Mesenchymal stem cell (in vitro differentiated cells and primary cell): Measurements from ENCODE around the gene ACTMAP.

Experiments used
- DNase-seq: peaks from one replicate; pipeline ENCODE4 v3.0.0-alpha.2; 2013
- H2AFZ ChIP-seq: one replicate; pipeline ENCODE4 v1.6.1; 2013; ENCODE audit warnings: low read depth, mild to moderate bottlenecking, control low read depth, inconsistent platforms, low read length, moderate library complexity
- H2AK5ac ChIP-seq: 2 replicates; pipeline ENCODE4 v1.6.1; 2013; ENCODE audit warnings: low read length, moderate library complexity, mild to moderate bottlenecking, inconsistent platforms; ENCODE audit not compliant: severe bottlenecking
- H2BK120ac ChIP-seq: one replicate; pipeline ENCODE4 v1.6.1; 2013; ENCODE audit warnings: low read depth, mild to moderate bottlenecking, inconsistent platforms, low read length, moderate library complexity
- H2BK12ac ChIP-seq, 2 experiments: one replicate each; pipeline ENCODE4 v1.6.1; 2013; ENCODE audit warnings: inconsistent platforms in 2 of 2, low read length in 2 of 2, mild to moderate bottlenecking in 2 of 2, moderate library complexity in 2 of 2, control low read depth in 1 of 2
- H2BK15ac ChIP-seq: one replicate; pipeline ENCODE4 v1.6.1; 2013; ENCODE audit warnings: mild to moderate bottlenecking, low read depth, inconsistent platforms; ENCODE audit not compliant: poor library complexity, severe bottlenecking
- H2BK5ac ChIP-seq: 2 replicates; pipeline ENCODE4 v1.6.1; 2013; ENCODE audit warnings: low read depth, mild to moderate bottlenecking, low read length, control low read depth, inconsistent platforms; ENCODE audit not compliant: poor library complexity, severe bottlenecking
- H3K14ac ChIP-seq, 2 experiments: one replicate each; pipeline ENCODE4 v1.6.1; 2013; ENCODE audit warnings: inconsistent platforms in 2 of 2, low read length in 2 of 2, control low read depth in 1 of 2, mild to moderate bottlenecking in 1 of 2, moderate library complexity in 1 of 2
- H3K18ac ChIP-seq, 2 experiments: one replicate each; pipeline ENCODE4 v1.6.1; 2013; ENCODE audit warnings: inconsistent platforms in 2 of 2, low read length in 2 of 2, control low read depth in 1 of 2, low read depth in 1 of 2, mild to moderate bottlenecking in 1 of 2
- H3K23ac ChIP-seq, 2 experiments: one replicate each; pipeline ENCODE4 v1.6.1; 2013; ENCODE audit warnings: inconsistent platforms in 2 of 2, low read length in 2 of 2, mild to moderate bottlenecking in 2 of 2, moderate library complexity in 2 of 2, control low read depth in 1 of 2
- H3K27ac ChIP-seq: 2 replicates; pipeline ENCODE4 v1.5.1; 2013; ENCODE audit warnings: mild to moderate bottlenecking, moderate library complexity, low read length, control low read depth, inconsistent platforms; ENCODE audit not compliant: poor library complexity, severe bottlenecking
- H3K27me3 ChIP-seq, 2 experiments: 2 replicates each; pipeline versions ENCODE4 v1.6.1 to v1.7.0; 2013; ENCODE audit warnings: low read length in 2 of 2, mild to moderate bottlenecking in 2 of 2, moderate library complexity in 2 of 2, control low read depth in 1 of 2, inconsistent platforms in 1 of 2; ENCODE audit not compliant: control insufficient read depth in 1 of 2, insufficient read depth in 1 of 2
- H3K36me3 ChIP-seq, 2 experiments: 2 replicates each; pipeline versions ENCODE4 v1.6.1 to v1.7.0; 2013; ENCODE audit warnings: low read length in 2 of 2, control low read depth in 1 of 2, inconsistent platforms in 1 of 2, low read depth in 1 of 2, mild to moderate bottlenecking in 1 of 2; ENCODE audit not compliant: insufficient read depth in 2 of 2, control insufficient read depth in 1 of 2
- H3K4ac ChIP-seq, 2 experiments: one replicate each; pipeline ENCODE4 v1.6.1; 2013; ENCODE audit warnings: inconsistent platforms in 2 of 2, low read length in 2 of 2, mild to moderate bottlenecking in 2 of 2, moderate library complexity in 2 of 2, control low read depth in 1 of 2, low read depth in 1 of 2
- H3K4me1 ChIP-seq: 2 replicates; pipeline ENCODE4 v1.6.1; 2013; ENCODE audit warnings: low read depth, low read length, control low read depth; ENCODE audit not compliant: control insufficient read depth, insufficient read depth
- H3K4me2 ChIP-seq: 2 replicates; pipeline ENCODE4 v1.6.1; 2013; ENCODE audit warnings: low read length, mild to moderate bottlenecking, inconsistent platforms; ENCODE audit not compliant: poor library complexity, severe bottlenecking
- H3K4me3 ChIP-seq, 2 experiments: 2 replicates each; pipeline versions ENCODE4 v1.5.1 to v1.7.0; 2013; ENCODE audit warnings: low read length in 2 of 2, mild to moderate bottlenecking in 2 of 2, control low read depth in 1 of 2, low read depth in 1 of 2; ENCODE audit not compliant: insufficient read depth in 1 of 2
- H3K79me1 ChIP-seq: replicated peaks from 2 replicates; pipeline ENCODE4 v1.6.1; 2013; ENCODE audit warnings: mild to moderate bottlenecking, control low read depth, low read length, inconsistent platforms; ENCODE audit not compliant: poor library complexity, severe bottlenecking
- H3K9ac ChIP-seq: 2 replicates; pipeline ENCODE4 v1.7.0; 2013; ENCODE audit warnings: mild to moderate bottlenecking, low read length, moderate library complexity
- H3K9me3 ChIP-seq: 2 replicates; pipeline ENCODE4 v1.7.0; 2013; ENCODE audit warnings: mild to moderate bottlenecking, low read length; ENCODE audit not compliant: control insufficient read depth
- H4K8ac ChIP-seq: one replicate; pipeline ENCODE4 v1.6.1; 2013; ENCODE audit warnings: inconsistent platforms, mild to moderate bottlenecking, low read length, moderate library complexity
- H4K91ac ChIP-seq: one replicate; pipeline ENCODE4 v1.6.1; 2013; ENCODE audit warnings: mild to moderate bottlenecking, low read length, inconsistent platforms
- WGBS: methylation state at CpG from one replicate; pipeline ENCODE4 v1.1.7; 2013; ENCODE audit warnings: mixed read lengths; 5-methylcytosine and 5-hydroxymethylcytosine counted together

Gene ACTMAP

GRCh38 chr19:40714441-40715299 lies 35.6 kb downstream of the ACTMAP start:
- DNase-seq, result peak; percentile 95
- peak overlapping the region; percentile 96 for H2BK120ac ChIP-seq
- H2AK5ac ChIP-seq, result peak overlapping the region; percentile 21
- peaks cover 17 to 22% of the 10 kb centered on the region in 2 experiments for H3K36me3 ChIP-seq
- peak overlapping the region; percentile 86 for H3K9ac ChIP-seq
- peak overlapping the region; percentile 54 to 98 for H3K4me3 ChIP-seq
- peak overlapping the region in 1 of 2 experiments; percentile 44 for H3K14ac ChIP-seq
- no peaks in the 10 kb centered on the region for H3K27me3 ChIP-seq
- H2AFZ ChIP-seq, result peak overlapping the region; percentile 15
- peak overlapping the region; percentile 97 for H2BK15ac ChIP-seq
- H3K18ac ChIP-seq, result peak overlapping the region; percentile 94 to 100
- H3K23ac ChIP-seq, result peak overlapping the region in 1 of 2 experiments; percentile 90
- WGBS, result 8% methylated on average over 31 of the region's 31 CpGs
- H4K91ac ChIP-seq, result peak overlapping the region; percentile 98
- H3K79me1 ChIP-seq, result peaks cover 15% of the 10 kb centered on the region
- peak overlapping the region; percentile 85 for H3K4me2 ChIP-seq
- peak overlapping the region; percentile 90 for H2BK5ac ChIP-seq
- H3K4ac ChIP-seq, result peak overlapping the region; percentile 89 to 98
- H3K4me1 ChIP-seq, result peaks cover 20% of the 10 kb centered on the region
- H3K9me3 ChIP-seq, result no peaks in the 10 kb centered on the region
- H3K27ac ChIP-seq, result peak overlapping the region; percentile 95
- peak overlapping the region; percentile 92 for H4K8ac ChIP-seq
- peak overlapping the region; percentile 83 to 99 for H2BK12ac ChIP-seq

GRCh38 chr19:40713939-40714338 lies 36.3 kb downstream of the ACTMAP start:
- H4K91ac ChIP-seq, result peak overlapping the region; percentile 48
- H2AFZ ChIP-seq, result no peak overlapping the region
- H3K27ac ChIP-seq, result peak overlapping the region; percentile 81
- peak overlapping the region; percentile 97 for H2BK15ac ChIP-seq
- H3K79me1 ChIP-seq, result peaks cover 15% of the 10 kb centered on the region
- WGBS, result 90% methylated on average over 2 of the region's 11 CpGs
- H3K4me3 ChIP-seq, result peak overlapping the region in 1 of 2 experiments; percentile 98
- H3K4me1 ChIP-seq, result peaks cover 17% of the 10 kb centered on the region
- peak overlapping the region; percentile 96 for H2BK120ac ChIP-seq
- H3K14ac ChIP-seq, result peak overlapping the region in 1 of 2 experiments; percentile 50
- H3K4ac ChIP-seq, result peak overlapping the region; percentile 89
- H3K4me2 ChIP-seq, result peak overlapping the region; percentile 80
- DNase-seq, result no peak
- H3K9ac ChIP-seq, result no peak overlapping the region
- H2BK5ac ChIP-seq, result no peak overlapping the region
- peak overlapping the region; percentile 21 for H2AK5ac ChIP-seq
- peak overlapping the region; percentile 92 for H4K8ac ChIP-seq
- peak overlapping the region; percentile 81 to 94 for H3K18ac ChIP-seq
- H3K23ac ChIP-seq, result no peak overlapping the region
- H3K27me3 ChIP-seq, result no peaks in the 10 kb centered on the region
- H2BK12ac ChIP-seq, result peak overlapping the region; percentile 82
- no peaks in the 10 kb centered on the region for H3K9me3 ChIP-seq
- peaks cover 17 to 30% of the 10 kb centered on the region in 2 experiments for H3K36me3 ChIP-seq

- Histone ChIP-seq H2BK120ac (no peak overlapping the region), H3K4me3 (no peak overlapping the region), H3K27ac (no peak overlapping the region), H3K27me3 (no peaks in the 10 kb centered on the region), H3K36me3 (peaks cover 36 to 52% of the 10 kb centered on the region in 2 experiments), H4K8ac (no peak overlapping the region), H3K18ac (no peak overlapping the region), H2BK5ac (no peak overlapping the region), H3K4me1 (peaks cover 8% of the 10 kb centered on the region), H3K79me1 (peaks cover 24% of the 10 kb centered on the region), H3K23ac (no peak overlapping the region), H2BK15ac (no peak overlapping the region), H2BK12ac (no peak overlapping the region), H2AK5ac (no peak overlapping the region), H4K91ac (no peak overlapping the region), H3K4me2 (no peak overlapping the region), H3K14ac (no peak overlapping the region), H3K4ac (no peak overlapping the region), H3K9me3 (no peaks in the 10 kb centered on the region), H2AFZ (no peak overlapping the region), H3K9ac (no peak overlapping the region)
- 93% methylated on average over 5 of the region's 5 CpGs for WGBS
- no peak for DNase-seq
These were observed 40.5 kb downstream of the ACTMAP start for GRCh38 chr19:40709817-40710216.

- peaks cover 1% of the 10 kb centered on the region for H3K4me1 ChIP-seq
- no peak overlapping the region for H3K4me2 ChIP-seq
- DNase-seq, result no peak
- H3K27ac ChIP-seq, result no peak overlapping the region
- H2BK5ac ChIP-seq, result no peak overlapping the region
- no peak overlapping the region for H2BK120ac ChIP-seq
- H3K9me3 ChIP-seq, result no peaks in the 10 kb centered on the region
- peaks cover 50 to 71% of the 10 kb centered on the region in 2 experiments for H3K36me3 ChIP-seq
- no peak overlapping the region for H4K91ac ChIP-seq
- H3K4ac ChIP-seq, result no peak overlapping the region
- H3K23ac ChIP-seq, result no peak overlapping the region
- no peak overlapping the region for H3K4me3 ChIP-seq
- H3K79me1 ChIP-seq, result peaks cover 19% of the 10 kb centered on the region
- no peak overlapping the region for H3K9ac ChIP-seq
- H4K8ac ChIP-seq, result no peak overlapping the region
- H2AFZ ChIP-seq, result no peak overlapping the region
- H3K18ac ChIP-seq, result no peak overlapping the region
- H3K27me3 ChIP-seq, result no peaks in the 10 kb centered on the region
- H2AK5ac ChIP-seq, result no peak overlapping the region
- WGBS, result 98% methylated on average over 7 of the region's 7 CpGs
- H3K14ac ChIP-seq, result no peak overlapping the region
- H2BK12ac ChIP-seq, result no peak overlapping the region
- H2BK15ac ChIP-seq, result no peak overlapping the region
These were observed 42.7 kb downstream of the ACTMAP start for GRCh38 chr19:40707615-40708014.
